H9 (cell line): ENCODE data around the gene CHPF2. TPM values are rescaled to one million over a fixed set of nuclear protein-coding genes. Genes with fewer than 3 reads are reported as not detected.

Experiments
- DNase-seq: peaks from one replicate; pipeline ENCODE4 v3.0.0-alpha.2; 2017
- H2AFZ ChIP-seq: one replicate; pipeline ENCODE4 v1.6.1; 2013; ENCODE audit warnings: mild to moderate bottlenecking, low read length, control low read depth, moderate library complexity
- H2AK5ac ChIP-seq: 2 replicates; pipeline ENCODE4 v1.6.1; 2013; ENCODE audit warnings: low read length, control low read depth, mixed read lengths; ENCODE audit not compliant: insufficient read length
- H2BK120ac ChIP-seq: one replicate; pipeline ENCODE4 v1.6.1; 2013; ENCODE audit warnings: low read depth, mild to moderate bottlenecking, low read length, control low read depth, inconsistent platforms; ENCODE audit not compliant: poor library complexity, severe bottlenecking
- H2BK12ac ChIP-seq: 2 replicates; pipeline ENCODE4 v1.6.1; 2013; ENCODE audit warnings: low read length, control low read depth, mixed read lengths, low read depth; ENCODE audit not compliant: insufficient read length
- H2BK15ac ChIP-seq: 2 replicates; pipeline ENCODE4 v1.6.1; 2013; ENCODE audit warnings: low read depth, low read length, control low read depth
- H2BK20ac ChIP-seq: one replicate; pipeline ENCODE4 v1.6.1; 2013; ENCODE audit warnings: low read depth, mild to moderate bottlenecking, low read length, control low read depth, inconsistent platforms; ENCODE audit not compliant: poor library complexity, severe bottlenecking
- H2BK5ac ChIP-seq: 2 replicates; pipeline ENCODE4 v1.6.1; 2013; ENCODE audit warnings: low read length, control low read depth, mixed read lengths; ENCODE audit not compliant: insufficient read length
- H3K14ac ChIP-seq: 2 replicates; pipeline ENCODE4 v1.6.1; 2013; ENCODE audit warnings: low read length, control low read depth; ENCODE audit not compliant: insufficient read depth
- H3K18ac ChIP-seq: 2 replicates; pipeline ENCODE4 v1.6.1; 2013; ENCODE audit warnings: low read depth, mild to moderate bottlenecking, mixed read lengths, low read length, control low read depth; ENCODE audit not compliant: insufficient read length
- H3K23ac ChIP-seq: 2 replicates; pipeline ENCODE4 v1.6.1; 2013; ENCODE audit warnings: low read length, control low read depth, mixed read lengths, low read depth; ENCODE audit not compliant: insufficient read length
- H3K23me2 ChIP-seq: 2 replicates; pipeline ENCODE4 v1.6.1; 2013; ENCODE audit warnings: low read depth, mild to moderate bottlenecking, mixed read lengths, low read length, control low read depth; ENCODE audit not compliant: insufficient read length, poor library complexity, severe bottlenecking
- H3K27ac ChIP-seq: 2 replicates; pipeline ENCODE4 v1.5.1; 2013; ENCODE audit warnings: low read length, control low read depth, mixed read lengths, low read depth; ENCODE audit not compliant: insufficient read length
- H3K27me3 ChIP-seq: 2 replicates; pipeline ENCODE4 v1.6.1; 2013; ENCODE audit warnings: low read length, control low read depth, inconsistent platforms; ENCODE audit not compliant: insufficient read depth
- H3K4ac ChIP-seq: 2 replicates; pipeline ENCODE4 v1.6.1; 2013; ENCODE audit warnings: low read depth, mild to moderate bottlenecking, control low read depth, inconsistent platforms, low read length, moderate library complexity
- H3K4me1 ChIP-seq: 2 replicates; pipeline ENCODE4 v1.6.1; 2013; ENCODE audit warnings: low read length, control low read depth, inconsistent platforms; ENCODE audit not compliant: insufficient read depth
- H3K4me2 ChIP-seq: 2 replicates; pipeline ENCODE4 v1.6.1; 2013; ENCODE audit warnings: low read length, control low read depth, mixed read lengths; ENCODE audit not compliant: insufficient read length, insufficient read depth
- H3K56ac ChIP-seq: 2 replicates; pipeline ENCODE4 v1.6.1; 2013; ENCODE audit warnings: low read depth, mild to moderate bottlenecking, mixed read lengths, low read length, control low read depth; ENCODE audit not compliant: insufficient read length
- H3K79me1 ChIP-seq: 2 replicates; pipeline ENCODE4 v1.6.1; 2013; ENCODE audit warnings: low read depth, mild to moderate bottlenecking, moderate library complexity, low read length, control low read depth, inconsistent platforms; ENCODE audit not compliant: insufficient read depth, poor library complexity, severe bottlenecking
- H3K79me2 ChIP-seq: 2 replicates; pipeline ENCODE4 v1.6.1; 2013; ENCODE audit warnings: low read length, control low read depth, inconsistent platforms; ENCODE audit not compliant: insufficient read depth
- H3K9ac ChIP-seq: 2 replicates; pipeline ENCODE4 v1.6.1; 2013; ENCODE audit warnings: low read length, control low read depth, mixed read lengths; ENCODE audit not compliant: insufficient read length; ENCODE audit errors: extremely low read depth
- H3K9me3 ChIP-seq: one replicate; pipeline ENCODE4 v1.6.1; 2013; ENCODE audit warnings: low read depth, low read length, inconsistent platforms; ENCODE audit not compliant: control insufficient read depth
- H3T11ph ChIP-seq: one replicate; pipeline ENCODE4 v1.6.1; 2013; ENCODE audit warnings: mild to moderate bottlenecking, low read length, control low read depth, inconsistent platforms
- H4K20me1 ChIP-seq: one replicate; pipeline ENCODE4 v1.6.1; 2013; ENCODE audit not compliant: control insufficient read depth, insufficient read length, insufficient read depth
- H4K5ac ChIP-seq: 2 replicates; pipeline ENCODE4 v1.6.1; 2013; ENCODE audit warnings: low read depth, mild to moderate bottlenecking, mixed read lengths, low read length, control low read depth; ENCODE audit not compliant: insufficient read length
- H4K8ac ChIP-seq: replicated peaks from 2 replicates; pipeline ENCODE4 v1.6.1; 2013; ENCODE audit warnings: low read length, control low read depth, mixed read lengths, low read depth; ENCODE audit not compliant: insufficient read length
- H4K91ac ChIP-seq: 2 replicates; pipeline ENCODE4 v1.6.1; 2013; ENCODE audit warnings: low read depth, mild to moderate bottlenecking, moderate library complexity, mixed read lengths, low read length, control low read depth; ENCODE audit not compliant: insufficient read length
- H3K27ac Mint-ChIP-seq, 3 experiments: 2 replicates in 2 of 3; 3 replicates in 1 of 3; pipeline ENCODE4 v1.8.0; 2020 to 2021; ENCODE audit warnings: mixed read lengths in 3 of 3, mild to moderate bottlenecking in 1 of 3, moderate library complexity in 1 of 3
- H3K27me3 Mint-ChIP-seq: 2 replicates; pipeline ENCODE4 v1.8.0; 2021; ENCODE audit warnings: low read depth, mild to moderate bottlenecking, moderate library complexity, mixed read lengths
- H3K36me3 Mint-ChIP-seq, 3 experiments: 2 replicates in 2 of 3; 3 replicates in 1 of 3; pipeline ENCODE4 v1.8.0; 2020 to 2021; ENCODE audit warnings: low read depth in 3 of 3, mixed read lengths in 3 of 3; ENCODE audit not compliant: insufficient read depth in 1 of 3
- H3K4me1 Mint-ChIP-seq, 2 experiments: 2 replicates each; pipeline ENCODE4 v1.8.0; 2020; ENCODE audit warnings: mixed read lengths in 2 of 2
- H3K4me3 Mint-ChIP-seq, 2 experiments: 2 replicates in 1 of 2; 3 replicates in 1 of 2; pipeline ENCODE4 v1.8.0; 2020 to 2021; ENCODE audit warnings: mild to moderate bottlenecking in 2 of 2, mixed read lengths in 2 of 2, moderate library complexity in 1 of 2
- H3K9me3 Mint-ChIP-seq, 2 experiments: 2 replicates in 1 of 2; 3 replicates in 1 of 2; pipeline ENCODE4 v1.8.0; 2020; ENCODE audit warnings: mild to moderate bottlenecking in 2 of 2, mixed read lengths in 2 of 2, moderate library complexity in 1 of 2
- WGBS: extraction: QIAGEN DNeasy Blood & Tissue Kit; methylation state at CpG from one replicate; pipeline ENCODE4 v1.1.7; 2013; ENCODE audit warnings: missing lambda C conversion rate, low lambda C conversion rate, mixed read lengths; ENCODE audit not compliant: insufficient read length; ENCODE audit errors: extremely low coverage; 5-methylcytosine and 5-hydroxymethylcytosine counted together
- total RNA-seq: library from RNA; stranded (reverse); gene quantifications from 2 replicates; pipeline ENCODE4 v1.2.1, GENCODE V29; 2021
- TF ChIP-seq, protein P1 (sequence below): fragments of 200-600 bp; sonication (generic); conservative IDR thresholded peaks from 3 replicates; pipeline ENCODE4 v1.8.0; 2021; ENCODE audit warnings: antibody characterized with exemption, mild to moderate bottlenecking

Gene CHPF2
- total RNA-seq, 1 experiment from 2014 or later: 25.7 TPM

DNA sequence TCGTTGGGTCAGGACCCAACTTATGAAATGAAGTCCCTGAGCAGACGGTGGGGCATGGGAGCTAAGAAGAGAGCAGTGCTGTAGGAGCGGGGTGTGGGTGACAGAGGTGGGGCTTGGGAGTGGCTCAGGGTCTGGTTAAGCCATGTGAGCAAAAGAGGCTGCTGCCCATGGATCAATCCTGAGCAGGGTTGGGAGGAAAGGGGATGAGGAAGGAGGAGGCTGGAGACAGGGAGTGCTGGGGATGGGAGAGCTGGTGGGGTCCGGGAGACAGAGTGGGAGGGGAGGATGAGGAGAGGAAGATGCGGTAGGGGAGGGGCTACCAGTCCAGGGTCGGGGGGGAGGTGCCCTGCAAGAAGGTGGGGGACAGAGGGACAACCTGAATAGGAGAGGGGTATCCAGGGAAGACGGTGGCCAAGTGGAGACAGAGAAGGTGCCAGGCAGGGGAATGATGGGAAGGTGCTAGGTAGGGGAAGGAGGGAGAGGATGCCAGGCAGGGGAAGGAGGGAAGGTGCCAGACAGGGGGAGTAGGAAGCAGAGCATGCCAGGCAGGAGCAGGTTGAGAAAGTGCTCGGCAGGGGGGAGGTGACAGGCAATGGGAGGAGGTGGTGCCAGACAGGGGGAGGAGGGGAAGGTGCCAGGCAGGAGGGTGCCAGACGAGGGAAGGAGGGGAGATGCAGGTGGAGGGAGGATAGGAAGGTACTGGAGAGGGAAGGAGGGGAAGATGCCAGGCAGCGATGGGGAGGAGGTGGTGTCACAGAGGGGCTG lies 43.7 kb downstream of the CHPF2 start:
- Histone ChIP-seq H3T11ph (no peak overlapping the region), H3K23ac (no peak overlapping the region), H3K18ac (no peak overlapping the region), H3K79me2 (no peaks in the 10 kb centered on the region), H4K8ac (no peak overlapping the region), H3K56ac (no peak overlapping the region), H2BK20ac (no peak overlapping the region), H4K5ac (no peak overlapping the region), H2AK5ac (no peak overlapping the region), H3K14ac (no peak overlapping the region), H4K20me1 (no peaks in the 10 kb centered on the region), H3K9me3 (no peaks in the 10 kb centered on the region), H3K27ac (no peak overlapping the region), H3K4me1 (no peaks in the 10 kb centered on the region), H3K4ac (no peak overlapping the region), H2BK12ac (no peak overlapping the region), H3K4me2 (peak overlapping the region; percentile 32), H3K9ac (no peak overlapping the region), H4K91ac (no peak overlapping the region), H2BK120ac (no peak overlapping the region), H2BK5ac (no peak overlapping the region), H2AFZ (no peak overlapping the region), H3K27me3 (no peaks in the 10 kb centered on the region; the same call in 1 of the 2 replicates), H3K79me1 (no peaks in the 10 kb centered on the region), H3K23me2 (no peaks in the 10 kb centered on the region), H2BK15ac (no peak overlapping the region)
- DNase-seq: no peak
- H3K27me3 Mint-ChIP-seq: peaks cover 66% of the 10 kb centered on the region
- TF ChIP-seq, protein P1, sequence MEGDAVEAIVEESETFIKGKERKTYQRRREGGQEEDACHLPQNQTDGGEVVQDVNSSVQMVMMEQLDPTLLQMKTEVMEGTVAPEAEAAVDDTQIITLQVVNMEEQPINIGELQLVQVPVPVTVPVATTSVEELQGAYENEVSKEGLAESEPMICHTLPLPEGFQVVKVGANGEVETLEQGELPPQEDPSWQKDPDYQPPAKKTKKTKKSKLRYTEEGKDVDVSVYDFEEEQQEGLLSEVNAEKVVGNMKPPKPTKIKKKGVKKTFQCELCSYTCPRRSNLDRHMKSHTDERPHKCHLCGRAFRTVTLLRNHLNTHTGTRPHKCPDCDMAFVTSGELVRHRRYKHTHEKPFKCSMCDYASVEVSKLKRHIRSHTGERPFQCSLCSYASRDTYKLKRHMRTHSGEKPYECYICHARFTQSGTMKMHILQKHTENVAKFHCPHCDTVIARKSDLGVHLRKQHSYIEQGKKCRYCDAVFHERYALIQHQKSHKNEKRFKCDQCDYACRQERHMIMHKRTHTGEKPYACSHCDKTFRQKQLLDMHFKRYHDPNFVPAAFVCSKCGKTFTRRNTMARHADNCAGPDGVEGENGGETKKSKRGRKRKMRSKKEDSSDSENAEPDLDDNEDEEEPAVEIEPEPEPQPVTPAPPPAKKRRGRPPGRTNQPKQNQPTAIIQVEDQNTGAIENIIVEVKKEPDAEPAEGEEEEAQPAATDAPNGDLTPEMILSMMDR: no peak
- H3K27ac Mint-ChIP-seq: no peak overlapping the region
- WGBS: no CpG with 5 or more reads among the region's 10 CpGs
- H3K4me3 Mint-ChIP-seq: peak overlapping the region; percentile 43 to 71; a peak in 3 of 5 replicates
- no peaks in the 10 kb centered on the region; a peak in 1 of 7 replicates for H3K36me3 Mint-ChIP-seq
- peaks cover 6 to 19% of the 10 kb centered on the region in 2 experiments for H3K4me1 Mint-ChIP-seq
- H3K9me3 Mint-ChIP-seq: no peaks in the 10 kb centered on the region
